ENCODE data around the gene ATP8A2. TPM values are rescaled to one million over a fixed set of nuclear protein-coding genes. Genes with fewer than 3 reads are reported as not detected.

ATP8A2 gene
- total RNA-seq, 2 donors from 2014 or later = 0.41 to 1.6 TPM

GRCh38 chr13:25882466-25883357 is 510.9 kb downstream of the ATP8A2 start:
- no peaks in the 10 kb centered on the region for H3K4me1 ChIP-seq (ENCODE audit: control insufficient read depth in 1 of 2, low read depth in 2 of 2)
- DNase-seq (ENCODE audit: low spot score) (no peak), ATAC-seq (ENCODE audit: insufficient number of reproducible peaks, low FRiP score, low read depth) (no peak)
- H3K9me3 ChIP-seq = no peaks in the 10 kb centered on the region
- TF ChIP-seq CTCF (IDR thresholded peaks at IDR 0.05) = no peak
- H3K27ac ChIP-seq = no peak overlapping the region
- H3K27me3 ChIP-seq (replicated peaks; ENCODE audit: insufficient read depth) = no peaks in the 10 kb centered on the region
- H3K4me3 ChIP-seq = no peak overlapping the region
- no peaks in the 10 kb centered on the region for H3K36me3 ChIP-seq

GRCh38 chr13:25885418-25885817 is 513.6 kb downstream of the ATP8A2 start:
- no peak for TF ChIP-seq CTCF (IDR thresholded peaks at IDR 0.05)

GRCh38 chr13:25886438-25887214 is 514.9 kb downstream of the ATP8A2 start:
- no peak for ATAC-seq (ENCODE audit: insufficient number of reproducible peaks, low FRiP score, low read depth)
- Histone ChIP-seq H3K4me3 (no peak overlapping the region), H3K9me3 (no peaks in the 10 kb centered on the region), H3K36me3 (no peaks in the 10 kb centered on the region), H3K27me3 (replicated peaks; ENCODE audit: insufficient read depth) (no peaks in the 10 kb centered on the region), H3K4me1 (ENCODE audit: control insufficient read depth in 1 of 2, low read depth in 2 of 2) (no peaks in the 10 kb centered on the region), H3K27ac (no peak overlapping the region)
- no peak for TF ChIP-seq CTCF (IDR thresholded peaks at IDR 0.05)
- no peak for DNase-seq (ENCODE audit: low spot score)

More at GRCh38 chr13:25885418-25885817, 513.6 kb downstream of the ATP8A2 start:
- no peaks in the 10 kb centered on the region for H3K36me3 ChIP-seq
- ATAC-seq (ENCODE audit: insufficient number of reproducible peaks, low FRiP score, low read depth) (no peak), DNase-seq (ENCODE audit: low spot score) (no peak)
- H3K4me3 ChIP-seq = no peak overlapping the region
- no peaks in the 10 kb centered on the region for H3K9me3 ChIP-seq
- H3K27ac ChIP-seq = no peak overlapping the region
- no peaks in the 10 kb centered on the region for H3K27me3 ChIP-seq (replicated peaks; ENCODE audit: insufficient read depth)
- no peaks in the 10 kb centered on the region for H3K4me1 ChIP-seq (ENCODE audit: control insufficient read depth in 1 of 2, low read depth in 2 of 2)

GRCh38 chr13:25887962-25888655 is 516.3 kb downstream of the ATP8A2 start:
- no peak for TF ChIP-seq CTCF (IDR thresholded peaks at IDR 0.05)

More at GRCh38 chr13:25887962-25888655, 516.3 kb downstream of the ATP8A2 start:
- H3K36me3 ChIP-seq = no peaks in the 10 kb centered on the region
- ATAC-seq (ENCODE audit: insufficient number of reproducible peaks, low FRiP score, low read depth) = no peak
- H3K27me3 ChIP-seq (replicated peaks; ENCODE audit: insufficient read depth) = no peaks in the 10 kb centered on the region
- no peak overlapping the region for H3K27ac ChIP-seq
- no peak for DNase-seq (ENCODE audit: low spot score)
- no peak overlapping the region for H3K4me3 ChIP-seq
- no peaks in the 10 kb centered on the region for H3K9me3 ChIP-seq
- H3K4me1 ChIP-seq (ENCODE audit: control insufficient read depth in 1 of 2, low read depth in 2 of 2) = no peaks in the 10 kb centered on the region
